HG02852 (cell line): ENCODE data around the gene DLG3.
A peak's percentile ranks its signal among the peaks of the same experiment; 100 is the strongest.

Experiments used
- ATAC-seq: cut with Tn5 transposase; IDR thresholded peaks from one replicate; pipeline ENCODE4 v1.9.1; 2021; ENCODE audit warnings: mild to moderate bottlenecking, moderate library complexity; ENCODE audit not compliant: unreplicated experiment

DLG3 gene

DNA sequence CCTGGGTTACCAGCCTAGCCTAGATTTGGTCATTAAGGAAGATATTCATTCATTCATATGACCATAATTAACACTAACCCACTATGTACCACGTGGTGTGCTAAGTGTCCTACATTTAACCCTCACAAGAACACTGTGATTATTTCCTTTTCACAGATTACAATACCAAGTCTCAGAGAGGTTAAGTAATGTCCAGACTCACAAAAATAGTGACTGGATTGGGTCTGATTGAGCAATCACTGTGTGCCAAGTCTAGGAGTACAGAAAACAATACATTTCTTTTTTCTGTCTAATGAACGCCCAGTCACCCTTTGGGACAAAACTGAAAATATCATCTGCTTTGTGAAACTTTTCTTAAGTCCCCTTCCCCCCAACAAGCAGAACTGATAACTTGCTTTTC, 7.6 kb upstream of the DLG3 start:
- no peak for ATAC-seq

DNA sequence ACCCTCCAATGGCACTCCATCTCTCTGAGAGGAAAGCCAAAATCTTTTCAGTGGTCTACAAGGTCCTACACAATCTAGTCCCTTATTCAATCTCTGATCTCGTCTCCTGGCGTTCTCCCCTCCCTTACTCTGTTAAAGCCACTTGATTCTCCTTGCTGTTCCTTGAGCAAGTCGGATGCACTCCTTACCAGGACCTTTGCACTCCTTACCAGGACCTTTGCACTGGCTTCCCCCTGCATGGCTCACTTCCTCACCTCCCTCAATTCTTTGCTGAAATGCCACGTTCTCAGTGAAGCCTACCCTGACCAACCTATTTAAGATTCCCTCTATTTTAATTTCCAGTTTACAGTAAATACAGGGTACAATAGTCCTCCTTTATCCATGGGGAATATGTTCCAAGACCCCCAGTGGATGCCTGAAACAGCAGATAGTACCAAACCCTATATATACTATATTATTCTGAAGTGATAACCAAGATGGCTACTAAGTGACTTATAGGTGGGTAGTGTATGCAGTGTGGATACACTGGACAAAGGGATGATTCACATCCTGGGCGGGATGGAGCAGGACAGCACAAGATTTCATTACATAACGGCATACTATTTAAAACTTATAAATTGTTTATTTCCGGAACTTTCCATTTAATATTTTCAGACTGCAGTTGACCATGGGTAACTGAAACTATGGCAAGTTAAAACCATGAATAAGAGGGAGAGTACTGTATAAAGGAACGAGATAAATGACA, 6.5 kb upstream of the DLG3 start:
- ATAC-seq, result no peak

DNA sequence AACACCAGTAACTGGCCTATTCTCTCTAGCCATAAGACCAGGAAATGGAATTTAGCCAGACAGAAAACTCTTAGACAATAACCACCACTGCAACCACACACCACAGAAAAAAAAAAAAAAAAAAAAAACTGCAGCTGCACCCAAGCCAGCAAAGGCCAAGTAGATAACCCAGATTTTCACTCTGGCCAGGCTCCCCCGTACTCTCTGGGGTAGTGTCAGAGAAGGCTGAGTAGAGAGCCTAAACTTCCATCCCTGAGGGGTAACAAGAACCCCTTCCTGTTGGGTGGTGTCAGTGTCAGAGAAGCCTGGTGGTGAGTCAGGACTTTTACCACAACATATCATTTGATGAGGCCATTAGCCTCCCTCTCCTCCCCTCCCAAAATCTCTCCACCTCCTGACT, 5.6 kb upstream of the DLG3 start:
- no peak for ATAC-seq

DNA sequence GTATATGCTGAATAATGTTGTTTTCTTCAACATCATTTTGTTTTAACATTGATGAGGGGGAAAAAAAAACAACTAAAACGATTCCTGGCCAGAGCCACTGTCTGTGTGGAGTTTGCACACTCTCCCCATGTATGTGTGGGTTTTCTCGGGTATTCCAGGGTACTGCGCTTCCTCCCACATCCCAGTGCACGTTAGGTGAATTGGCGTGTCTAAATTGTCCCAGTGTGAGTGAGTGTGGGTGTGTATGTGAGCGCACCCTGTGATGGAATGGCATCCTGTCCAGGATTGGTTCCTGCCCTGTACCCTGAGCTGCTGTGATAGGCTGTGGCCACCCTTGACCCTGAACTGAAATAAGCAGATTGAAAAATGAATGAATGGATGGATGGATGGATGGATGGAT, 2.4 kb upstream of the DLG3 start:
- no peak for ATAC-seq

DNA sequence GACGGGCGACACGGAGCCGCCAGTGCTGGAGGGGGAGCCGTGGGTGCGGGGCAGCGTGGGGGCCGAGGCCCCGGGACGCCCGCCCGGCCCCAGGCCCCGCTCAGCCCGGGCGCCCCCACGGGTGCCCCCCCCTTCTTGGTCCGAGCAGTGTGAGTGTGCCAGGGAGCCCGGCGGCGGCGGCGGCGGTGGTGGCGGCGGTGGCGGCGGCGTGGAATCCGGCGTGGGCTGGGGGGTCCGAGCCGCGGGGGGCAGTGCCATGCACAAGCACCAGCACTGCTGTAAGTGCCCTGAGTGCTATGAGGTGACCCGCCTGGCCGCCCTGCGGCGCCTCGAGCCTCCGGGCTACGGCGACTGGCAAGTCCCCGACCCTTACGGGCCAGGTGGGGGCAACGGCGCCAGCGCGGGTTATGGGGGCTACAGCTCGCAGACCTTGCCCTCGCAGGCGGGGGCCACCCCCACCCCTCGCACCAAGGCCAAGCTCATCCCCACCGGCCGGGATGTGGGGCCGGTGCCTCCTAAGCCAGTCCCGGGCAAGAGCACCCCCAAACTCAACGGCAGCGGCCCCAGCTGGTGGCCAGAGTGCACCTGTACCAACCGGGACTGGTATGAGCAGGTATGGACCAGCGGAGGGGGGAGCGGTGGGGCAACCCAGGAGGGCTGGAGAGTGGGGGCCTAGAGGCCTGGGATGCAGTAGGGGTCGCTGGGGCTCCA, 466 bp downstream of the DLG3 start:
- no peak for ATAC-seq

DNA sequence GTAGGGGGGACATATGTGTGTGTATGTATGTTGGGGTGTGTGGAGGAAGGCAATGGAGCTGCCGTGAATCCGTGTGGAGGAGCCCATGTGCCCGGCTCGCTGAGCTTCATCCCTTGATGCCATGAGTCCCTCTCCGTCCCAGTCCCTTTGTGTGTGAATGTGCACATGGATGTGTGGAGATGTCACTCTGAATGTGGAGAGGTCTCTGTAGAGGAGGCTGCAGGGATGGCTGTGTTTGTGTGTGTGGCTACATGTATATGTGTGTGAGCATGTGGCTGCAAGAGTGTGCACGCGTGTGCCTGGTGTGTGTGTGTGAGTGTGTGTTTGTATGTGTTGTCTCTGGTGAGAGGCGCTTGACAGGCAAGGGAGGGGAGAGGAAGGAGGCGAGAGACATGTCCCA, 1.3 kb downstream of the DLG3 start:
- no peak for ATAC-seq

DNA sequence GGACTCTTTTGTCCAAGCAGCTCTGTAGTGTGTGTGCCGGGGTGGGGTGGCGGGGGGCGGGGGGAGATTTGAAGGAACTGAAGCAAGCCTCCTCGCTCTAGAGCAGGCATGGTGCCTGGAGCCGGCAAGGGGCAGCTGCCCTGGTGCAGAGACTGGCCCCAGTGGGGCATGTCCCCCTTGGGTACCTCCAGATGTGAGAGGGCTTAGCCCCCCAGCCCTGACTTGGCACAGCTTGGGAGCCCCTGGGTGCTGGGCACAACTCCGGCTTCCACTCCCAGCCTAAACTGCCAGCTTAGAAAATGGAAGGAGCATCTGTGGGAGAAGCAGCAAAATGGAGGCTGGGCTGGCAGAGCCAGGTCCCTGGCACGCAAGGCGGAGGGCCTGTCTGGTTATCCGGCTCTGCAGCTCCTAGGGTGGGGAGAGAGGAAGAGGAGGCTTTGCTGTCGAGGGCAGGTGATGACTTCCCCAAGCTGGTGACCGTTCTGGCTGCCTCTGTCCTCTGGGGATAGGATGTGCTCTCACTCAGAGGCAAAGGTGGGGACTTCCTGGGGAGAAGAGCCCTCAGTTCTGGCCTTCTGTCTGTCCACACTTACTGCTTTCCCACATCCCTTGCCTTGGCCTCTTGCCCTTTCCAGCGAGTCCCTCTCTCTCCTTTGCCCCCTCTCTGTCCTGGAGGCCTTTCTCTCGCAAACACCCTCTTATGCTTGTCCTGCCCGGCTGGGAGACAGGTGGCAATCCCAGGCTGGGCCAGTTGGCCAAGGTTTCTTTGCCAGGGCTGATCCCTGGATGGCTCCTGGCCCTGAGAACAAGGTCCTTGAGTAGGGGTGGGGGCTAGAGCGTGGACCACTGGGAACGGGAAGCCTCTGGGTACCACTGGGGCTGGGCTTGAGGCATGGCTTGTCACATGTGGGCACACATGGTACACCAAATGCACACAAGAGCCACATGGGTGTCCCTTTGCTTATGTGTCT, 2.0 kb downstream of the DLG3 start:
- no peak for ATAC-seq

DNA sequence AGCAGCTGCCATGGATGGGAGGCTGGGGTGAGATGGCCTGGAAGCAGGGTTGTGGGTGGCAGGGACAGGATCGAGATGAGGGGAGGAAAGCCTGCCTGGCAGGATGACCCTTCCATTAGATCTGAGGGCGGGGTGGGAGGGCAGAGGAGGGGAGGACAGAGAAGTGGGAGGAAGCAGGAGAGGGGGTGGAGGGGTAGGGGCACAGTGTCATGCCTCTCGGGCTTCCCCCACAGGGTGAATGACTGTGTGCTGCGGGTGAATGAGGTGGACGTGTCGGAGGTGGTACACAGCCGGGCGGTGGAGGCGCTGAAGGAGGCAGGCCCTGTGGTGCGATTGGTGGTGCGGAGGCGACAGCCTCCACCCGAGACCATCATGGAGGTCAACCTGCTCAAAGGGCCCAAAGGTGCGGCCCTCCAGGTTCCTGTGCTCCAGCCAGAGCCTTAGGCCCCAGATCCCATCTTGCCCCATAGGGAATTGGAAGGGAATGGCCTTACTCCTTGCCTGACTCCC, 4.9 kb downstream of the DLG3 start:
- no peak for ATAC-seq

DNA sequence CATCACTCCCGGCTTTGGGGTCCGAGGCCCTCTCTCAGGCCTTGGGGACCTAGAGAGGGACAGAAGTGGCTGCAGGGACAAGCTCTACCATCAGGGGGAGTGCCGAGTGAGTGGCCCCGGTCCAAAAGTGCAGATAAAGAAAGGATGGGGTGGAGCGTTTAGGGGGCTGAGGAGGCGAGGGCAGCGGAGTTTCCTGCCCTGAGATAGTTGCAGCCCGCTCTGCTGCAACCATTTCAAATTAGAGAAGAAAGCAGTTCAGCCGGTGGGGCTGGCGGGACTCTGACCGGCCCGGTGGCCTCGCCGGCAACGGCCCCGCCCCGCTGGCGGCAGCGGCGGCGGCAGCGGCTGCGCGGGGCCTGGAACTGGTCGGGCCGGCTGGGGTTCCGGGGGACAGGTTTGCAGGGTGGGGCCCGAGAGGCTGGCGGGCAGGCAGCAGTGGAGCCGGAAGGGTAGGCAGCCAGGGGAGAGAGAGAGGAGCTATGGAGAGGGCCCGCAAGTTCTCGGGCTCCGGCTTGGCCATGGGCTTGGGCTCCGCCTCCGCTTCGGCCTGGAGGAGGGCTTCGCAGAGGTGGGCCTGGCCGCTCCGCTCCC, 7.6 kb downstream of the DLG3 start:
- peak; percentile 40 for ATAC-seq

DNA sequence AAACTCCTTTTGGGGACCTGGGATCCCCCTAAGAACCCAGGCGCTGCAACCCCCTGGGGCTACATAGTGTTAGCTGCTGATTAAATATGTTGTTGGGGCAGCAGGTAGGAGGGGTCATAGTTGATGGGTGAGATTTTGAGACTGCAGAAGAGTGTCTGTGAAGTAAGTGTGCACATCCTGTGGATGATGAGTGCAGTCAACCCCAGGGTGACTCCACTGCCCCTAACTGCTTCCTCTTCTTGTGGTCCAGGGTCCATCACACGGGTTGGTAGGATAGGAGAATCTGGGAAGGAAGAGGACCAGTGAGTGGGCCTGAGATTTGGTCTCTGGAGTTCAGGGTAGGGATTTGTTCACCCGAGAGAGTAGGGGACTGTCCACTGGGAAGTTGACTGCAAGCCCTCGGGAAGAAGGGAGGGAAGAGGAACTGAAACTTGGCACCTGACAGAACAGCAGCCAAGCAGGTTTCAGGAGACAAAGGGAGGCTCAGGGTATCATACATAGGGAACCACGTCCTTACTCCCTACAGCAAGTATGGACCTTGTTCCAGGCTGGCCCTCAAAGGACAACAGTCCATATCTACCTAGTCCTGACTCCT, 8.5 kb downstream of the DLG3 start:
- ATAC-seq, result no peak

DNA sequence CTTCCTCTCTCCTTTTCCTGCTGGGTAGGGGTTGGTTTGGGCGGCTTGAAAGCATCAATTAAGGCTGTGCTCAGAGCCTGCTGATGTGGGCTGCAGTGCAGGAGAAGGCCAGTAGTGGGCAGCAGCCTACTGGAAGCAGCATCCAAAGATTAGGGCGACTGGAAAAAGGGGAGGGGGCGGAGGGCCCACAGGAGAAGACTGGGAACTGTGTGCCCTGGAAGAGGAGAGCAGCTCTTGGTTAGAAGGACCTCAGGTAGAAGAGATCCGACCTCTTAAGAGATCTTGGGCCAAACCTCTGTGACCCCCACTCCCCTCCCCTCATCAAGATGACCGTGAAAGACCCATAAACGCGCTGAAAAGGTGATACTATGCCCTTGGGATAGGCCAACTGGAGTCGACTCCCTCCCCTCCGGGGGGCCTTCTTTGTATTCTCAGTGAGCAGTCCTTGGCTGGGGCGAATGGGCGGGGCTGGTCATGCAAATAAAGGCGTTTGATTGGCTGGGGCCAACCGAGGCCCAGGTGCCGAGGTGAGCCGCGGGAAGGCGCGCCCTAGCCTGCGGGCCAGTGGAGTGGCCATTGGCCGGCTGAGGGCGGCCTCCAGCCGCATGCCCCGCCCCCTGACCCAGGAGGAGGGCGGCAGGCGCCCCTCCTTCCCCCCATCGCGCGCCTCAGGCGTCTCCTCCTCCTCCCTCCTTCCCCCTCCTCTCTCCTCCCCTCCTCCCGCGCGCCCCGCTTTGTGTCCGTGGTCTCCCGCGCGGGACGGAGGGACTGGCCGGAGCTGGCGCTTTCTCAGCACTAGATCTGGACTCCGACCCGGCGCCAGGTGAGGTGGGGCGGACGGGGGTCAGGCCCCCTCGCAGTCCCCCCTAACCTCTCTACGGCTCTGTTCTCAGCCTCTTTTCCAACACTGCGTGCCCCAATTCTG, 10.1 kb downstream of the DLG3 start:
- no peak for ATAC-seq

DNA sequence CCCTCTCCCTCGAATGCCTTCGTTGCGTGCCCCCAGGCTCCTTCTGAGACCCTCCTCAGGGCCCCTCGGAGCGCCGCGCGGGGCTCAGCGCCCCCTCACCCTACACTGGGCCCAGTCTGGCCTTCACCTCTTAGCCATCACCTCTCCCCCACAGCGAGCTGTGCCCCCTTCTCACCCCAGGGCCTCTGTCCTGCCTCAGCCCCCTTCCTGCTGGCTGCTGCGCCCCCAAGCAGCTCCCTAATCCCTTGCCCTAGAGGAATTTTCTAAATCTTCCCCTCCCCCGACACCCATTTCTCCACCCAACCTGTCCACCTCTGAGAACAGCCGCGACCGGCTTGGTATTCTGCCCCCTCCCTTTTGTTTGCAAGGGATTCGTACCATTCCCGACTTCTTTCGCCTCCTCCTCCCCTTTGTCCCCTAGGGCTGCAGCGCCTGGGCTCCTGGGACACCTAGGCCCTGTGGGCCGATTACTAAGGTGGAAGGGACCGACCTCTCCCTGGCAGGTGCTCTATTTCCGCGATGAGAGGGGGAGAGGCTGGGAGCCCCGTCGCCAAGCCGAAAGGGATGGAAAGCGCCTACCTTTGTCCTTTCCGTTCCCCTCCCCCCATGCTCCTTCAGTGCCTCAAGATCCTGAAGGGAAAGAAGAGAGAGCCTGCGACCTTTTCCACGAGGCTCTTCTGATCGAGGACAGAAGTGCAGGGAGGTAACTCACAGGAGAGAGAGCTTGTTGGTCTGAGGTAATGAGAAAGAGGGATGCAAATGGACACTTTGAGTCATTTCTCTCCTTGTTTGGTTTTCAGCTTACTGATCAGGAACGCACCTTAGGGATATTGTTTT, 10.9 kb downstream of the DLG3 start:
- ATAC-seq, result peak; percentile 37

DNA sequence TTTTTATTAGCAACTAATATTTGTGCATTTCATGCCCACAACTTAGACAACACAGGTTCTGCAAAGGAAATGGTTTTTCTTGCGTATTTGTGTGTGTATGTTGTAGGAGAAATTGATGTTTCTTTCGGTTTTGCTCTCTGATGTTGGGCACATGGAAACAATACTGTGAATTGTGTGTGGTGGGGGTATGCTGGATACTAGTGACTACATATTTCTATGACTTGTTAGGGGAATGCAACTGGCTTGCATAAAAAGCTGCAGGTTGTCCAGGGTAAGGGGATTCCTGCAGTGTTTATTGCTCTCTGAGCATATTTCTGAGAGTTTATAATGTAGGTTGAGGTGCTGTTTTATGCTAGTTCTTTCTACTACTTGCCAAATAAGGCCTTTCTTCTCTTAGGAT, 11.6 kb downstream of the DLG3 start:
- peak; percentile 21 for ATAC-seq

DNA sequence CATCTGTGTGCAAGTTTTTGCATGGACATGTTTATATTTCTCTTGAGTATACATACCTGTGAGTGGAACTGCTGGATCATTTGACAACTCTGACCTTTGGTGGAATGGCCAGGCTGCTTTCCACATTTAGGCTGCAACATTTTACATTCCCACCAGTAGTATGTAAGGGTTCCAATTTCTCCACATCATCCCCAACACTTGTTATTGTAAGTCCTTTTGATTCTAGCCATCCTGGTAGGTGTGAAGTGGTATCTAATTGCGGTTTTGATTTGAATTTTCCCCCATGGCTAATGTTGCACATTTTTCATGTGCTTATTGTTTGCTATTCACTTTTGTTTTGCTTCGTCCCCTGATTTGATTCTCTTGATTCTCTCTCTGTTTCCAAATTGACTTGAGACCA, 16.4 kb downstream of the DLG3 start:
- ATAC-seq, result no peak

DNA sequence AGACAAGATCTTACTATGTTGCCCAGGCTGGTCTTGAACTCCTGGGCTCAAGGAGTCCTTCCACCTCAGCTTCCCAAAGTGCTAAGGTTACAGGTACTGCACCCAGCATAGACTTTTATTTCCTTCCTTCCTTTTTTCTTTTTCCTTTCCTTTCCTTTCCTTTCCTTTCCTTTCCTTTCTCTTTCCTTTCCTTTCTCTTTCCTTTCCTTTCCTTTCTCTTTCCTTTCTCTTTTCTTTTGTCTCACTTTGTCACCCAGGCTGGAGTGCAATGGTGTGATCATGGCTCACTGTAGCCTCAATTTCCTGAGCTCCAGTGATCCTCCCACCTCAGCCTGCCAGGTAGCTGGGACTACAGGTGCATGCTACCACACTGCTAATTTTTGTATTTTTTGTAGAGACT, 19.4 kb downstream of the DLG3 start:
- ATAC-seq, result no peak

DNA sequence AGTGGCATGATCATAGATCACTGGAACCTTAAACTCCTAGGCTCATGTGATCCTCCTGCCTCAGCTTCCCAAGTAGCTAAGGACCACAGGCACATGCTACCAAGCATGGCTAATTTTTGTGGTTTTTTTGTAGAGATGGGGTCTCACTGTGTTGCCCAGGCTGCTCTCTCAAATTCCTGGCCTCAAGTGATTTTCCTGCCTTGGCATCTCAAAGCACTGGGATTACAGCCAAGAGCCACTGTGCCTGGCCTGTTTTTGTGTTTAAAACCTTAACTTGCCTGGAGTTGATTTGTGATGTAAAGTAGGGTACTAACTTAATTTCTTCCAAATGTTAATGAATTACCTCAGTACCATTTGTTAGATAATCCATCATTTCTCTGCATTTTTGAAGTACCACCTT, 22.3 kb downstream of the DLG3 start:
- no peak for ATAC-seq

DNA sequence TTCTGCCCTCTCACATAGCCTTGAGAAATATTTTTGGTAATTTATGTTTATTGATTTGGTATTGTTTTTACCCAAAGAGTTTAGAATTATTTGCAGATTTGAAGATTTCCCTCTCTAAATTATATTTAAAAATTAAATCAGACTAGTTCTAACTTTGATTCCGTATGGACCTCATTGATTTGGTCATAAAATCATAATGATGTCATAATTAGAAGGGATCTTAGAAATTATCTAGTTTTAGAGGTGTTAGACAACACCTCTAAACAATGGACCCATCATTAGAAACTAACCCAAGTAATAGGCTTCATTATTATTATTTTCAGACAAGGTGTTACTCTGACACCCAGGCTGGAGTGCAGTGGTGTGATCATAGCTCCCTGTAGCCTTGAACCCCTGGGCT, 24.1 kb downstream of the DLG3 start:
- no peak for ATAC-seq

DNA sequence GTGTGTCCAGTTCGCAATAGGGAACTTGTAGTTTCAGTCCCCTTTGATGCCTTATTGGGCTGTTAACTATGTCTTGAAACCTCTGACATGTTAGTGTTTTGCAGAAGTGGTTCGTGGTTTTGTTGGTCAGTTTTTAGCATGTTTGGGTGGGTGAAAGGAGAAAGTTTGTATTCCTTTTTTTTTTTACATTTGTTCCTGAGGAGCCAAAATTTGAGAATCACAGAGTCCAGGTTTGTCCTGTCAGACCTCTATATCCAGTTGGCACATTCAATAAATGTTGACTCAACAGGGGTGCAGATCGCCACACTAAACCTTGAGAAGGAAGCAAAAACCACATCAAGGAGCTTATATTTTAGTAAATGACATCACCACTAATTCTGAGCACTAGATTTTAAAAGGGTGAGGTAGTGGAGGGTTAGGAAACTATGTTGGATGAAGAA, 26.2 kb downstream of the DLG3 start:
- peak; percentile 69 for ATAC-seq
